ENCODE data around the gene MAT2A. TPM values are rescaled to one million over a fixed set of nuclear protein-coding genes. Genes with fewer than 3 reads are reported as not detected.

MAT2A gene
- total RNA-seq: 100 to 1,000 TPM; 139 to 164 (median 145) TPM

DNA sequence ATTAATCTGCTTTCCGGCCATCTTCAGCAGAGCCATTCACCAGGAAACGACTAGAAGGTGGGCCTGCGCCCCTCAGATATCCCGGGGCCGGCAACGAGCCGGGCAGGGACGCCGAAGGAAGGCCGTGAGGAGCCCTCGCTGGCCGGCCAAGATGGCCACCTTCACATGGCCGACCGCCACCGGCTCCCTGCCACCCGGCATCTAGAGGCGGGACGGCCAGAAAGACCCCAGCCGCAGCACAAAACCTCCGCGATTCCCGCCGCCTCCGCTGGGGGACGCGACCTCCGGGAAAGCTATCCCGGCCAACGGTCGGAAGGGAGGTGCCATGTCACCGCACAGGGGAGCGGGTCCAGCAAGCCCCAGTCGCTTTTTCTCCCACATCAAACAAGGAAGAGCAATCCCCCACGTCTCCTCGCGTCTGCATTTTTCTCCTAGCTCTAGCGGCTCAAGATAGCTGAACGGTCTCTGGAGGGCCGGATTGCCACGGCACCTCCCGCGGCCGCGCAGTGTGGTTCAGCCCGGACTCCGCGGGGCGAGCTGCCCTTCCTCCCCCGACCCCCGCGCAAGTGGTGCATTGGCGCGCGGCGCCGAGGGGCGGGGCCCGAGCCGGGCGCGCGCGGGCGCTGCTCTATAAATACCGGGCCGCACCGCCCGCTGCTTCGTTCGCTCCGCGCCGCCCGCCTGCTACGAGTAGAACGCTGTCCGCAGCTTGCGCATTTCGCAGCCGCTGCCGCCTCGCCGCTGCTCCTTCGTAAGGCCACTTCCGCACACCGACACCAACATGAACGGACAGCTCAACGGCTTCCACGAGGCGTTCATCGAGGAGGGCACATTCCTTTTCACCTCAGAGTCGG, at the start of gene MAT2A:
TSS of gene MAT2A (plus strand) at position 662 of the 854 bp plus-strand sequence. CDS start at position 782, 120 bp downstream.
- peak; percentile 89 to 93 for DNase-seq (ENCODE audit: low spot score in 2 of 2)
- peaks cover 0 to 50% (median 26%) of the 10 kb centered on the region in 4 donors for H3K4me1 ChIP-seq
- peak within 1 kb of the TSS; percentile 71 to 98 (median 82) for H3K4me3 ChIP-seq
- H3K27ac ChIP-seq: peak within 1 kb of the TSS; percentile 97 to 99 (median 98)
- H3K36me3 ChIP-seq: peaks cover 7 to 28% (median 22%) of the 10 kb centered on the region in 3 donors
- no peaks in the 10 kb centered on the region for H3K27me3 ChIP-seq
- TF ChIP-seq POLR2A (IDR thresholded peaks at IDR 0.05): peak; percentile 99 to 100
- TF ChIP-seq, protein P1, sequence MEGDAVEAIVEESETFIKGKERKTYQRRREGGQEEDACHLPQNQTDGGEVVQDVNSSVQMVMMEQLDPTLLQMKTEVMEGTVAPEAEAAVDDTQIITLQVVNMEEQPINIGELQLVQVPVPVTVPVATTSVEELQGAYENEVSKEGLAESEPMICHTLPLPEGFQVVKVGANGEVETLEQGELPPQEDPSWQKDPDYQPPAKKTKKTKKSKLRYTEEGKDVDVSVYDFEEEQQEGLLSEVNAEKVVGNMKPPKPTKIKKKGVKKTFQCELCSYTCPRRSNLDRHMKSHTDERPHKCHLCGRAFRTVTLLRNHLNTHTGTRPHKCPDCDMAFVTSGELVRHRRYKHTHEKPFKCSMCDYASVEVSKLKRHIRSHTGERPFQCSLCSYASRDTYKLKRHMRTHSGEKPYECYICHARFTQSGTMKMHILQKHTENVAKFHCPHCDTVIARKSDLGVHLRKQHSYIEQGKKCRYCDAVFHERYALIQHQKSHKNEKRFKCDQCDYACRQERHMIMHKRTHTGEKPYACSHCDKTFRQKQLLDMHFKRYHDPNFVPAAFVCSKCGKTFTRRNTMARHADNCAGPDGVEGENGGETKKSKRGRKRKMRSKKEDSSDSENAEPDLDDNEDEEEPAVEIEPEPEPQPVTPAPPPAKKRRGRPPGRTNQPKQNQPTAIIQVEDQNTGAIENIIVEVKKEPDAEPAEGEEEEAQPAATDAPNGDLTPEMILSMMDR (IDR thresholded peaks at IDR 0.05): peak; percentile 58 to 94 (median 76)
- peak; percentile 60 to 99 for TF ChIP-seq EP300 (IDR thresholded peaks at IDR 0.05)
- WGBS, 2 donors: 0 to 1% methylated on average over 29 to 62 of the region's 92 CpGs
- no peaks in the 10 kb centered on the region for H3K9me3 ChIP-seq

DNA sequence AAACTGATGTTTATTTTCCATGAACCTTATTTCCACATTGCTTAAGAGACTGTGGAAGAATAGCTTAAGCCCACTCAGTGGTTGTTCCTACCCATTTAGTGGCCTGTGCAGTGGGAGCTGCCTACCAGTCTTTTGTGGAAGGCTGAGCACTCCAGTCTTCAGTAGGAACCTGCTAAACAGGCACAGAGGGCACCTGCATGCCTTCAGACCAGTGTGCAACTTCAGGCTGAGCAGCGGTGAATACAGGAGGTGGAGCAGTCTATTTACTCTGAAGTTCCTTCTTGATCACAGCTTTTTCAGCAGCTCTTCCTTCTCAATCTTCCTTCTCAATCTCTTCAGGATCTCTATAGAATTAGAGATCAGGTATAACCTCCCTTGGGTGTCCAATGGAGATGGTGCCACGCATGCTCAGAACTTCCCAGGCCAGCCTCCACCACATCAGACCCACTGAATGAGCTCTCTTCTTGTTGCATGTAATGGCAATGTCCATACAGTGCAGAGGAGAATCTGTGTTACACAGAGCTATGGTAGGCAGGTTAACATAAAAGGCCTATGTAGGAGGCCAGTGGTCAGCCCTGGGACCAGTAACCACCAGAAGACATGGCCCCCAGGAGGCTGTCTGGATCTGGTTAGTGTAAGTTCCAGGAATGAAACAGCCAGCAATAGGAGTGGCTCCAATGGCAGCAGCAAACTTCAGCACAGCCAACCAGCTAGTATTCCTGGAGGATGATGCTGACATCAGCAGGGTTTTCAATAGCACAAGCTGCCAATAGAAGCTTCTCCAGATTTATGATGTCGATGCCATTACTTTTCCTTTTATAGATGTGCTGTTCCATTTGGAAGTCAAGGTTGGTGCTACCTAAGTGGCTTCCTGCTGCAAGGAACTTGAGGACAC, 47.9 kb upstream of the MAT2A start:
- peaks cover 0 to 9% (median 0%) of the 10 kb centered on the region in 4 donors for H3K9me3 ChIP-seq
- TF ChIP-seq POLR2A (IDR thresholded peaks at IDR 0.05): no peak
- TF ChIP-seq, protein P1 (IDR thresholded peaks at IDR 0.05): no peak
- TF ChIP-seq EP300 (IDR thresholded peaks at IDR 0.05): no peak
- H3K4me3 ChIP-seq: no peak overlapping the region
- no peak for DNase-seq (ENCODE audit: low spot score in 2 of 2)
- 93 to 96% methylated on average over 3 of the region's 3 CpGs for WGBS, 2 donors
- H3K4me1 ChIP-seq: no peaks in the 10 kb centered on the region
- no peaks in the 10 kb centered on the region for H3K27me3 ChIP-seq
- no peak overlapping the region for H3K27ac ChIP-seq
- H3K36me3 ChIP-seq: no peaks in the 10 kb centered on the region

DNA sequence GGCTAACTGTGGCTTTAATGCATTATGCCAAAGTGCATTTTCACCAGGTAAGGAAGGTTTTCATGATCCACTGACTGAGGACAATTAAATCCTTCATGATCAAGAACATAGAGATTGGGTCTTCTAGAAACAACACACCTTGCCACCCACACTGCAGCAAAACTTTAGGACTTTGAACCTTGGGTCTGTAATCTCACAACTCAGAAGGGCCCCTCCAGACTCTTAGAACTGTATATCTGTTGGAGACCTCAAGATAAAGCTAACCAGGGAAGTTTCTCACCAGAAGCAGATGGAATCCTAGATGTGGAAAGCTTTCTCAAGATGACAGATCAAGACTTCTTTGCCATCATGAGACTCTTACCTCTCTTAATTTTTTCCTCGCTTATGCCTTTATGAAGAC, 42.5 kb upstream of the MAT2A start:
- TF ChIP-seq EP300 (IDR thresholded peaks at IDR 0.05) (no peak), POLR2A (IDR thresholded peaks at IDR 0.05) (no peak)
- TF ChIP-seq, protein P1 (IDR thresholded peaks at IDR 0.05): no peak
- H3K27me3 ChIP-seq: no peaks in the 10 kb centered on the region
- H3K27ac ChIP-seq: no peak overlapping the region
- WGBS, 2 donors: 92 to 98% methylated on average over 1 of the region's 1 CpG
- H3K4me3 ChIP-seq: no peak overlapping the region
- H3K4me1 ChIP-seq: peaks cover 0 to 12% (median 4%) of the 10 kb centered on the region in 4 donors
- no peaks in the 10 kb centered on the region for H3K9me3 ChIP-seq
- DNase-seq (ENCODE audit: low spot score in 2 of 2): no peak
- no peaks in the 10 kb centered on the region for H3K36me3 ChIP-seq

DNA sequence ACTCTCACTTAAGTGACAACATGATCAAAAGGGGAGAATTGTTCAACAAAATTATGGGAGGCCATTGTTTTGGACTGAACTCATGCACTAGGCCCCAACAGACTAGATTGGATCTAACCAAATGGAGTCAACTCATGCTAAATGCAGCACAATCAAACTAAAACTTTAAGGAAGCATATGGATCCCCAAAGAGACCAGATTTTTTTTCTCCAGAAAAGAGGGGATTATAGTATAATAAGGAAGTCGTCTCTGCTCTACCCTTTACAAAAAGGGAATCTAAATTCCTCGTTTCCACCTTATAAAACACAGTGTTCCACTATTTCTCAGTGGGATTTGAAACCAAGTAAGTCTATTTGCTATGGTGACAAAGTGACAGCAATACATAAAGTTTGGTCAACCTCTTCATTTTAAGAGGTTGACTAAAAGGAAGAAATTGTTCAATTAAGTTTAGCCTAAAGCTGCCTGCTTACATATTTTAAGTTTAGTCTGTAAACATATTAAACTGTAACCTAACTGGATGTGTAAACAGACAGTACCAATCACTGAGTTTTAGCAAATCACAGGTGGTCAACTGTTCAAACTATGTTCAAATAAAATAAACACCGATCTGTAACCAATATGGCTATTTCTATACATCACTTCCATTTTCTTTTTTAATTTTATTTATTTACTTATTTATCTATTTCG, 40.9 kb upstream of the MAT2A start:
- WGBS, 2 donors: 65 to 86% methylated on average over 4 of the region's 4 CpGs
- Histone ChIP-seq H3K36me3 (no peaks in the 10 kb centered on the region), H3K9me3 (no peaks in the 10 kb centered on the region), H3K4me1 (peaks cover 0 to 16% (median 4%) of the 10 kb centered on the region in 4 donors), H3K27me3 (no peaks in the 10 kb centered on the region), H3K4me3 (no peak overlapping the region), H3K27ac (peak overlapping the region in 1 of 4 donors; percentile 66)
- DNase-seq (ENCODE audit: low spot score in 2 of 2): no peak
- no peak for TF ChIP-seq EP300 (IDR thresholded peaks at IDR 0.05)
- TF ChIP-seq, protein P1 (IDR thresholded peaks at IDR 0.05): no peak
- TF ChIP-seq POLR2A (IDR thresholded peaks at IDR 0.05): no peak

All from tibial nerve (tissue), 4 donors.